Renal pelvis (tissue), 4 donors: Measurements from ENCODE around the gene PPBP. TPM values are rescaled to one million over a fixed set of nuclear protein-coding genes. Genes with fewer than 3 reads are reported as not detected.
"Not testable (repeated sequence)": the region's sequence is repeated elsewhere in the genome, so short reads cannot be mapped to it uniquely, and the experiment has no call there.

Experiments used
- DNase-seq: peaks from one replicate; pipeline ENCODE4 v3.0.0-alpha.2; 2013
- polyA plus RNA-seq, 3 donors: library from polyadenylated mRNA; unstranded; fragments of 120-200 nt; gene quantifications; one replicate each; pipeline ENCODE4 v1.2.1, GENCODE V29; 2013; ENCODE audit not compliant: insufficient read length in 3 of 3

Gene PPBP
- polyA plus RNA-seq, 3 donors, result 12.4 to 22.5 (median 19.2) TPM

- not testable (repeated sequence) for DNase-seq
Measured at GRCh38 chr4:73959041-73959440, 28.9 kb downstream of the PPBP start.

- no peak for DNase-seq
Measured at GRCh38 chr4:73952352-73952751, 35.6 kb downstream of the PPBP start.

- not testable (repeated sequence) for DNase-seq
Measured at GRCh38 chr4:73950376-73950920, 37.5 kb downstream of the PPBP start.

GRCh38 chr4:73948990-73949706 lies 38.8 kb downstream of the PPBP start:
- no peak for DNase-seq

- no peak for DNase-seq
Measured at GRCh38 chr4:73948291-73948690, 39.7 kb downstream of the PPBP start.

DNA sequence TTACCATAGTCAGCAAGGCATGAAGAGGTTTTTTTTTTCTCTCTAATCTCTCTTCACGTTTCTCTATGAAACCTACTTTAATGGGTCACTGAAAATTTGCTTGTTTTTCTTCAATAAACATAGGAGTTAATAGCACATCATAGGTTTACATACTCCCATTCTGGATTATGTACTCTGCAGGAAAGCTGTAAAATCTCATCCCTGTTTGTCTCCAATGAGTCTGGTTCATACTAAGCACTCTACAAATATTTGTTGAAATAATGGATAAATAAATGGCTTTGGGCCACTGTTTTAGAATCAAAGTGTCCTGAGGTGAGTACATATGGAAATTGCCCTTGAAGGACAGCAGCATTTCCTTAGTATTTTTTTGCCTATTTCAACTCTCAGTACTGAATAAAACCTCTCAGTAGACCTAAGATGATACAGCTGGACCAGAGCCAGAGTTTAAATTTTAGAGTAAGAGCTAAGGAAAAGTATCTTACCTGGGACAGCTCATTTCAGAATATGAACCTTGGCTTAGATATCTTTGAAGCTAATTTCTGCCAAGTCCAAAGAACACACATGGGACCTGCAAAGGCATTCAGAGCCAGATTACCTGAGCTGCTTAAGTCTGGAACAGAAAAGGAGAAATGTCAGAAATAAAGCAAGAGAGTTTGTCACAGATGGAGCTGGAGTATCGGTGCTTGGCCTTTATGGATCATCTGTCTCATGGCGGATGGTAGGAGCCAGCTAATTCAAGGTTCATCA lies 40.6 kb downstream of the PPBP start:
- DNase-seq, result no peak

GRCh38 chr4:73945674-73946449 lies 42.1 kb downstream of the PPBP start:
- DNase-seq, result no peak

DNA sequence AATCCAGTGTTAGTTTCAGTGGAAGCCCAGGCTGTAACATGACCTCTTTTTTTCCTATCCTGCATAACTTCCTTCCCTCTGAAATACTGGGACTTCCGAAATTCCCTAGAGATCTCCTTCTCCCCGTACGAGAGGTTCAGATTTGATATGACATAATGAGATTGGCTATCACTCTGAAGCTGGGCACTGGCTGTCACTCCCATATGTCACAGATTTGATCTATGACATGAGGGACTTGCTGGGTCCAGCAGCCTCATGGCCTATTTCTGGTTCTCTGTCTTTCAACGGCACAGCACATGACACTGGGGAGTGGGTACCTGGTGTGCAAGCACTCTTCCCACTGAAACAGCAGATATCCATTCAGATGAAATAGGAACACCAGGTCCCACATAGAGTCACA lies 42.9 kb downstream of the PPBP start:
- no peak for DNase-seq

GRCh38 chr4:73944061-73944875 lies 43.7 kb downstream of the PPBP start:
- DNase-seq, result no peak

- no peak for DNase-seq
Measured at GRCh38 chr4:73943555-73943954, 44.4 kb downstream of the PPBP start.

DNA sequence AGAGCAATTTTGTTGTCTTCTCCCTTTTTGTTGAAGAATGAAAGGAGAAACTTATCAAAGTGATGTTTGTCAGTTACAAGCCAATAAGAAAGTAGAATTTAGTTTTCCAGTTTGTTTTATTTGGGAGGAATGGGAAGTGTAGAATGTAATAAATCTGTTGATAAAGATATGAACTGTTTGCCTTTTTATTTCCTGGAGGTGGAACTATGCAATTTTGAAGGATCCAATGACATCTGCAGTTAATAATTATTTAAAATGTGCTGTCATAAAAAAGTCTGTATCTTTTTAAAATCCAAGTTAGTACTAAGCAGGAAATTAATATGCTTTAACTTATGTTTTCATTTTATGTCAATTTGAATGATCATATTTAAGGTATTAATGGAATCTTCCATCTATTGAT lies 51.0 kb downstream of the PPBP start:
- no peak for DNase-seq

Other genes starting within 250 kb of the PPBP start
- gene CXCL8, start 247.6 kb downstream of the PPBP start, polyA plus RNA-seq, result under 1 TPM in 2 of 3 donors, not detected in 1; 0.17 to 0.31 TPM
- gene CXCL6, start 151.5 kb downstream of the PPBP start, polyA plus RNA-seq, result under 1 TPM in 1 of 3 donors, not detected in 2; 0.04 TPM
- under 1 TPM in 2 of 3 donors, not detected in 1; 0.53 to 0.84 TPM for gene PF4V1, start 134.9 kb downstream of the PPBP start, polyA plus RNA-seq
- under 1 TPM; 0.27 to 0.67 (median 0.36) TPM for gene CXCL1, start 118.8 kb downstream of the PPBP start, polyA plus RNA-seq
- 1 to 10 TPM; 4.1 to 8.8 (median 6.2) TPM for gene PF4, start 6.2 kb downstream of the PPBP start, polyA plus RNA-seq
- gene CXCL5, start 10.5 kb upstream of the PPBP start, polyA plus RNA-seq, result under 1 TPM in 2 of 3 donors, not detected in 1; 0.07 to 0.12 TPM
- under 1 TPM in 1 of 3 donors, not detected in 2; 0.36 TPM for gene CXCL3, start 50.5 kb upstream of the PPBP start, polyA plus RNA-seq
- under 1 TPM; 0.18 to 0.52 (median 0.33) TPM for gene CXCL2, start 111.0 kb upstream of the PPBP start, polyA plus RNA-seq
- gene MTHFD2L, start 169.9 kb upstream of the PPBP start, polyA plus RNA-seq, result 10 to 100 TPM; 18.8 to 24.7 (median 23.6) TPM